Ovary (tissue), 9 donors: ENCODE measurements around the gene WWC1. TPM values are rescaled to one million over a fixed set of nuclear protein-coding genes. Genes with fewer than 3 reads are reported as not detected.

Experiments used
- DNase-seq, 5 donors: peaks; one replicate each; pipeline ENCODE4 v3.0.0-alpha.2; 2019 to 2020
- H3K27ac ChIP-seq, 2 donors: fragments of 200-600 bp; one replicate each; pipeline versions ENCODE4 v1.5.1 to v1.8.0; 2019 to 2022
- H3K27me3 ChIP-seq: fragments of 200-600 bp; one replicate; pipeline ENCODE4 v1.8.0; 2022
- H3K36me3 ChIP-seq: fragments of 200-600 bp; sonication (generic); one replicate; pipeline ENCODE4 v1.5.1; 2019
- H3K4me1 ChIP-seq: one replicate; pipeline ENCODE4 v1.8.1; 2013; ENCODE audit warnings: mild to moderate bottlenecking, moderate library complexity; ENCODE audit not compliant: insufficient read depth
- H3K4me3 ChIP-seq: fragments of 200-600 bp; sonication (generic); one replicate; pipeline ENCODE4 v1.5.1; 2017
- H3K9me3 ChIP-seq, 2 donors: fragments of 200-600 bp in 1 of 2; sonication (generic) in 1 of 2; one replicate each; pipeline versions ENCODE4 v1.5.1 to v1.8.1; 2013 to 2019; ENCODE audit warnings: mild to moderate bottlenecking in 1 of 2, moderate library complexity in 1 of 2
- EP300 ChIP-seq: sonication (generic); formaldehyde crosslinking; IDR thresholded peaks from one replicate; pipeline ENCODE4 v1.6.1; 2017; ENCODE audit warnings: antibody characterized with exemption
- POLR2A ChIP-seq: fragments of 450-650 bp; IDR thresholded peaks from one replicate; pipeline ENCODE4 v1.6.1; 2017; ENCODE audit warnings: antibody characterized with exemption, mild to moderate bottlenecking, moderate library complexity
- WGBS, 3 donors: extraction: QIAGEN DNeasy Blood & Tissue Kit in 1 of 3; methylation state at CpG; one replicate each; pipeline versions ENCODE4 v1.1.5 to v1.1.7; 2013 to 2017; 5-methylcytosine and 5-hydroxymethylcytosine counted together
- intact Hi-C, 4 donors: fragments of 100-400 bp; cut with DNase I; formaldehyde crosslinking; loops; one replicate each; pipeline versions ENCODE4 v1.11.0 to v1.15.1; 2022 to 2023
- polyA plus RNA-seq, 2 donors: library from polyadenylated mRNA; stranded (reverse); fragments of 200-250 nt in 1 of 2; fragments of 350-450 nt in 1 of 2; fragmentation: Illumina TruSeq in 1 of 2; extraction: RNeasy Lipid Tissue Mini Kit (QIAGEN cat#74804) in 1 of 2; gene quantifications; one replicate each; pipeline ENCODE4 v1.2.3, GENCODE V29; 2013 to 2014
- total RNA-seq, 7 donors: library from RNA; depleted of rRNA in 2 of 7; stranded (reverse); fragments of >200 nt in 2 of 7; fragmentation: NEBNext Ultra II Directional in 3 of 7; extraction: Animal tissue kit (Norgen Biotek cat#: 25700) in 3 of 7; gene quantifications; one replicate each; pipeline versions ENCODE4 v1.1.0 to v1.2.4, GENCODE V29; 2016 to 2023
- TF ChIP-seq, protein P1 (sequence below), 3 donors: fragments of 450-650 bp in 2 of 3; fragments of 200-600 bp in 1 of 3; IDR thresholded peaks; one replicate each; pipeline versions ENCODE4 v1.5.1 to v1.8.0; 2016 to 2022; ENCODE audit warnings: antibody characterized with exemption in 3 of 3, mild to moderate bottlenecking in 1 of 3
- donor health status: DM: no; HTN: no; CAD: no; lungs with moderate emphysema.
- donor health status: DM: no; HTN: no; CAD: no.
- donor health status: Bipolar disorder and iron deficiency.
- donor health status: DM: yes; HTN: yes; CAD: no.
- donor health status: DM: no; HTN: no; CAD: no.
- donor health status: DM: yes; HTN: yes; CAD: no.

Gene WWC1
- total and polyA plus RNA-seq, 9 donors: 0.58 to 60.3 (median 5.3) TPM

DNA sequence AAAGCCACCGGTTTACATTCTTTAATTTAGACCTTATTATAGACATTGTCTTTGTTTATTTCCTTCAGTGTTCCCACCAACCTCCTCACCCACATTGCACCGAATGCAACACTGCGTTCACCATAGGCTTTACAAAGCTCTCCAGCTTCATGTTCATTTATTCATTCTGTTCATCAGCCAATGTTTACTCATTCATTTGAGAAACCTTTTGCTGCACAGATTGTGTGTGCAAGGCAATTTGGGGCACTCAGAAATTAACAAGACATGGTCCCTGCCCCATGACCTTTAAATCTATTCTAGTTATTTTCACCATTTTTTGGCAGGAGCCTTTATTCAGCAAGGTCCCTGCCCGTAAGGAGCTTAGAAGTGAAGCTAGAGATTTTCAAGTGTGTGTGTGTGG lies 124.0 kb downstream of the WWC1 start:
- no peak overlapping the region for H3K27ac ChIP-seq
- H3K4me3 ChIP-seq: no peak overlapping the region
- H3K36me3 ChIP-seq: no peaks in the 10 kb centered on the region
- WGBS, 3 donors: 57 to 71% (median 68%) methylated on average over 4 of the region's 4 CpGs
- intact Hi-C loops: no loop called here
- TF ChIP-seq, protein P1, sequence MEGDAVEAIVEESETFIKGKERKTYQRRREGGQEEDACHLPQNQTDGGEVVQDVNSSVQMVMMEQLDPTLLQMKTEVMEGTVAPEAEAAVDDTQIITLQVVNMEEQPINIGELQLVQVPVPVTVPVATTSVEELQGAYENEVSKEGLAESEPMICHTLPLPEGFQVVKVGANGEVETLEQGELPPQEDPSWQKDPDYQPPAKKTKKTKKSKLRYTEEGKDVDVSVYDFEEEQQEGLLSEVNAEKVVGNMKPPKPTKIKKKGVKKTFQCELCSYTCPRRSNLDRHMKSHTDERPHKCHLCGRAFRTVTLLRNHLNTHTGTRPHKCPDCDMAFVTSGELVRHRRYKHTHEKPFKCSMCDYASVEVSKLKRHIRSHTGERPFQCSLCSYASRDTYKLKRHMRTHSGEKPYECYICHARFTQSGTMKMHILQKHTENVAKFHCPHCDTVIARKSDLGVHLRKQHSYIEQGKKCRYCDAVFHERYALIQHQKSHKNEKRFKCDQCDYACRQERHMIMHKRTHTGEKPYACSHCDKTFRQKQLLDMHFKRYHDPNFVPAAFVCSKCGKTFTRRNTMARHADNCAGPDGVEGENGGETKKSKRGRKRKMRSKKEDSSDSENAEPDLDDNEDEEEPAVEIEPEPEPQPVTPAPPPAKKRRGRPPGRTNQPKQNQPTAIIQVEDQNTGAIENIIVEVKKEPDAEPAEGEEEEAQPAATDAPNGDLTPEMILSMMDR (IDR thresholded peaks at IDR 0.05): no peak
- no peak for TF ChIP-seq POLR2A
- no peak for TF ChIP-seq EP300
- no peaks in the 10 kb centered on the region for H3K4me1 ChIP-seq
- DNase-seq: no peak
- no peaks in the 10 kb centered on the region for H3K27me3 ChIP-seq
- no peaks in the 10 kb centered on the region for H3K9me3 ChIP-seq

DNA sequence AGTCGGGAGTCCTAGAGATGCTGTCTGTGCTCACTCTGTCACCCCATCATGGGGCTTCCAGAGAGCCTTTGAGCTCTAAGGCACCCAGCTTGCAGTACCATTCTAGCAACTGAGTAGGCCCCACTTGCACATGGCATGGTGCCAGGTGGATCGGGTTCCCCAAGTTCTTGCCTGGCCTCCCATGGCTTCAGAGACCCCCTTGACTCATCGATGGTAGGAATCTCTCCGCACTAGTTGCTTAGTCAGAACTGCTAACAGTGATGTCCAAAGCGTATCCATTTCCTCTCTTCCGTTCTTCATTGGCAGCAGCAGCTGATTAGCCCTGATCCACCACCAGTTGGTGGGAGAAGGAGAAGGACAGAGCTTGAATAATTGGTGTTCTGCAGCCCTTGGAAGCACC lies 124.5 kb downstream of the WWC1 start:
- Histone ChIP-seq H3K27ac (no peak overlapping the region), H3K4me3 (no peak overlapping the region), H3K4me1 (no peaks in the 10 kb centered on the region), H3K9me3 (no peaks in the 10 kb centered on the region), H3K27me3 (no peaks in the 10 kb centered on the region), H3K36me3 (no peaks in the 10 kb centered on the region)
- TF ChIP-seq EP300 (no peak), POLR2A (no peak)
- TF ChIP-seq, protein P1 (IDR thresholded peaks at IDR 0.05): no peak
- intact Hi-C loops: no loop called here
- DNase-seq: no peak
- 76 to 94% (median 87%) methylated on average over 6 of the region's 6 CpGs for WGBS, 3 donors

DNA sequence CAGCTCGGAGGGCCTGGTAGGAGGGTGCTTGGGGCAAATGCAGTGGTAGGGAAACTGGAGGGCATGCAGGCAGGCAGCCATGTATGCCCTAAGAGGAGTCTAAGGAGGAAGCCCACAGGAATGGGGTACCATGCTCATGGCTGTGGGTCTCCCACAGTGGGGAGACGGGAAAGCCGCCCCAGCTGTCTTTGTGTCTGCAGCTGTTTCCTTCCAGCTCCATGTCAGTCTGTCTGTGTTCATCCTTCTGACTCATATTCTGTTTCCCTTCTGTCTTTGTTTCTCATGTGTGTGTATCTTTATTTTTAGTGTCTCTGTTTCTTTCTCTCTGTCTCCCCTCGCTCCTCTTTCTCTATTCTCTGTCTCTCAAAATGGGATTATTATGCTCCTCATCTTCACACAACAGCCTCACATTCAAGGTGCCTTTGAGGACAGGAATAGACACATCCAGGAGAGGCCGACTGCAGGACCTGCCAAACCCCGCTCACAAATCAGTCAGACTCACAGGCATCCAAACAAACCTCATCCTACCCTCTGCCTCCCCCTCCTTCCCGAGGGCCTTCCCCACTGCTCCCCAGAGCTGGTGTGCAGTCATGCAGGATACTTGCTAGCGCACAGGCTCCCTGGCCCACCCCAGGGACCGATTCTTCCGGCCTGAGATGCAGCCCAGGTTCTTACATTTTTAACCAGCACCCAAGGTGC lies 126.4 kb downstream of the WWC1 start:
- Histone ChIP-seq H3K9me3 (no peaks in the 10 kb centered on the region), H3K27me3 (no peaks in the 10 kb centered on the region), H3K36me3 (no peaks in the 10 kb centered on the region), H3K4me3 (no peak overlapping the region), H3K27ac (no peak overlapping the region), H3K4me1 (no peaks in the 10 kb centered on the region)
- no peak for DNase-seq
- 81 to 86% (median 84%) methylated on average over 10 of the region's 10 CpGs for WGBS, 3 donors
- intact Hi-C loops: no loop called here
- TF ChIP-seq POLR2A (no peak), EP300 (no peak)
- TF ChIP-seq, protein P1 (IDR thresholded peaks at IDR 0.05): no peak

DNA sequence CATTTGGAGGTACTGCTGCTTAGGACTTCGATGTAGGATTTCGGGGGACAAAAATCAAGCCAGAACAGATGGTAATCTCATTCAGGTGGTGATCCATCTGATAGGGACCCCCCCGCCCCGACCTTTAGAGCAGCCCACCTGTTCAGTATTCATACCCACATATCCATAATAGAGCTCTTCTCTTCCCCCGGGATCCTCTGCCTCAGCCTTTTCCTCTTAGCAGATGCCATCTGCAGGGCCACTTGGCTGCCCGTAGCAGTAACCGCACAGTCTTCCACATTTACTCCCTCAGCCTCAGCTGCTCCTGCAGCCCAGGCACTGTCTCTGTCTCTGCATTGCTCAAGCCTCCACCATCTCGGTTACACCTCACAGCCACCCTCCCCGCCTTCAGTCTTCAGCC lies 129.0 kb downstream of the WWC1 start:
- Histone ChIP-seq H3K4me1 (no peaks in the 10 kb centered on the region), H3K36me3 (no peaks in the 10 kb centered on the region), H3K27ac (no peak overlapping the region), H3K27me3 (no peaks in the 10 kb centered on the region), H3K9me3 (no peaks in the 10 kb centered on the region), H3K4me3 (no peak overlapping the region)
- intact Hi-C loops: no loop called here
- DNase-seq: no peak
- TF ChIP-seq, protein P1 (IDR thresholded peaks at IDR 0.05): no peak
- TF ChIP-seq EP300 (no peak), POLR2A (no peak)
- WGBS, 3 donors: 88 to 95% (median 89%) methylated on average over 9 of the region's 9 CpGs
